ENCODE measurements around the gene SDCCAG8.

The SDCCAG8 gene

DNA sequence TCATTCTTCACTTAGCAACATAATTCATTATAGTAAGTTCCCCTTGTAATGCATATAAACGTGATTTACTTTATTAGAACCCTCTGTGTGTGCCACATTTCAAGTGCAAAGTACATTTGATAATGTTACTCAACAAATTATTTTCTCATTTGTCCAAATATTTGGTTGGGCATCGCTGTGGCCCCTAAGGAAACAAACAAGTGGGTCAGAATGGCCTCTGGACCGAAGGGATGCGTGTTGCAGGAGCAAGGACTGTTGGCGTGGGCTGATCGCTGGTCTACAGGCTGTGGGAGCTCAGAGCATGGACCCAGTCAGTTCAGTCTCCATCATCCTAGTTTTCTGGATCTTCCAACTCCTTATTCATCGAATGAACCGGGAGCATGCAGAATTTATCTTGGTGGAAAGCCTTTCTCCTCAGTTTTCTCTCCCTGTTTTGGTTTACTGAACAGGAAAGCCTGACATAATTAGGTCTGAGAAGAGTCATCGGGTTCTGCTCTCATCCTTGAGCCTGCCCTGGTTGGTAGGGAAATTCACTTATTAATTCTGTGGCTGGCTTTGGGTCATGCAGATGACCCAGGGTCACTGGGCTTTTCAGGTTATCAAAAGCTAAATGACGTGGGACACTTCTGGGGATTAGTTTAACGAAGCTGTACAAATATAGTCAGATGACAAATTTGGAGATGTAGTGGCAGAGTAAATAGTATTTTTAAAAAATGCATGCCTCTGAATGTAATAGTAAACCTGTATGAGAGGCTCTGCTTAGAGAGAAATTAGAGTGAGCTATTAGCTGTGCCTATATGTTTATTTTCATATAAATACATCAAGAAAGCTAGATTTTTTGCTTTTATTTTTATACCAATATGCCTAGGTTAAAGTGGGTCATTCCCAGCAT lies 200.2 kb downstream of the SDCCAG8 start:
- no peak for TF ChIP-seq JUND (IDR thresholded peaks at IDR 0.05; ENCODE audit: low read depth)
- DNase-seq (ENCODE audit: low read depth in 1 of 2, low spot score in 1 of 2): no peak
- in situ Hi-C loops (cut with HindIII; ENCODE audit: low pct_unique_long_range_greater_than_20kb, low sequenced_read_pairs): no loop called here

DNA sequence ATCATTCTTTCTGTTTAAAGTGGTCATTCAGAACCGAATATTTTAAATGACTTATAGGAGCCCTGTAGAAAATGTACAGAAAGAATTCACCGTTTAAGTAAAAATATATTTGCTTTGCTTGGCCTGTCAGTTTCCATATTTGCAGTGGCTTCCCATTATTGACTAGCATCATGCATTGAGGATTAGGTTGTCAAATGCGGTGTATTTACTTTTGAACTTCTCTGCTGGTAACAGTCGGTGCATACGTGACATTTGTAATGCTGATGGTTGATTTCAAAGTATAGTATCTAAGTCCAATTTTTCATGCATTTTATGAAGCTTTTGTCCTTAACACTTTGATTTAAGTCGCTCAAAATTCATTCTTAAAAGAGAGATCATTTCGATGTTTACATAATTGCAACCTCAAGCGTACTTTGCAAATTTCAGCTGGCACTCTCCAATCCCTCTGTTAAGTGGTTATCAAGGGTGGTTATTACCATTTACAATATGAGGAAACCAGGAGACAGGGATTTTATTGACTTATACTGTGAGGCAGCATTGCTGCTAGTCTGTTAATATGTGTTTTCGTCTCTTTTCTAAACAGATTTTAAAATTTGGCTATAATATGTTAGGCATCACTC lies 201.6 kb downstream of the SDCCAG8 start:
- no peak for TF ChIP-seq JUND (IDR thresholded peaks at IDR 0.05; ENCODE audit: low read depth)
- in situ Hi-C loops (cut with HindIII; ENCODE audit: low pct_unique_long_range_greater_than_20kb, low sequenced_read_pairs): no loop called here
- DNase-seq (ENCODE audit: low read depth in 1 of 2, low spot score in 1 of 2): no peak

DNA sequence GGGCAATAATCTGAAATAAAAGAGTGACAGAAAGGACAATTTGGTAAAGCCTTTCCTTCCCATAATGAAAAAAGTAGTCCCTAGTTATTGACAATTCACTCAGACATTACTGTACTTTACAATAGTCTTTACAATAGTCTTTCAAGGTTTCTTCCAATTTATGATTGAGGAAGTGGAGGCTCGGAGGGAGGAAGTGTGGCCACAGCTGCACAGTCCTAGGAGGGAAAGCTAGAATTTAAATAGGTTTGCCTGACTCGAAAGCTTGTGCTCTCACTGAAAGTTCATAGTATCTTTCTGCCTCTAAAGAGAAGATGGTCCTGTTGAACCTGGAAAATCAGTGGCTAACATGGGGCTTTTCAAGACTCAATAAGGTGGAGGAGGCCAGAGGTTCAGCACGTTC lies 203.2 kb downstream of the SDCCAG8 start:
- in situ Hi-C loops (cut with HindIII; ENCODE audit: low pct_unique_long_range_greater_than_20kb, low sequenced_read_pairs): no loop called here
- TF ChIP-seq JUND (IDR thresholded peaks at IDR 0.05; ENCODE audit: low read depth): no peak
- DNase-seq (ENCODE audit: low read depth in 1 of 2, low spot score in 1 of 2): no peak

DNA sequence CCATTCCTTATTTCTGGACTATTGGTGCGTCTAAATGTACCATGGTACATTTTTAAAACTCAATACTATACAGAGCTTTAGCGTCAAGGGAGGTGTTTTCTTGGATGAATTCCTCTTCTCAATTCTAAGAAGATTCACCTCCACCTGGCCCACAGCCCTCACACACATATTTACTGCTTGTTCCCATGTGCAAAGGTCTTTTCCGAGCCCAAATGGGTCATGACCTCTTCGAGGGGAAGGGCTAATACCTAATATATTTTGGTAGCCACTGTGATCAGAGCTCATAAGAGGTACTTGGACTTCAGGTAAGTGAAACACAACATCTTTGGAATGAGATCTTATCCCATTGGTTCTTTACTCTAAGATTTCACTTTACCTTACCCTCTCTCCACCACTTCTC lies 205.9 kb downstream of the SDCCAG8 start:
- no peak for TF ChIP-seq JUND (IDR thresholded peaks at IDR 0.05; ENCODE audit: low read depth)
- in situ Hi-C loops (cut with HindIII; ENCODE audit: low pct_unique_long_range_greater_than_20kb, low sequenced_read_pairs): no loop called here
- DNase-seq (ENCODE audit: low read depth in 1 of 2, low spot score in 1 of 2): no peak

DNA sequence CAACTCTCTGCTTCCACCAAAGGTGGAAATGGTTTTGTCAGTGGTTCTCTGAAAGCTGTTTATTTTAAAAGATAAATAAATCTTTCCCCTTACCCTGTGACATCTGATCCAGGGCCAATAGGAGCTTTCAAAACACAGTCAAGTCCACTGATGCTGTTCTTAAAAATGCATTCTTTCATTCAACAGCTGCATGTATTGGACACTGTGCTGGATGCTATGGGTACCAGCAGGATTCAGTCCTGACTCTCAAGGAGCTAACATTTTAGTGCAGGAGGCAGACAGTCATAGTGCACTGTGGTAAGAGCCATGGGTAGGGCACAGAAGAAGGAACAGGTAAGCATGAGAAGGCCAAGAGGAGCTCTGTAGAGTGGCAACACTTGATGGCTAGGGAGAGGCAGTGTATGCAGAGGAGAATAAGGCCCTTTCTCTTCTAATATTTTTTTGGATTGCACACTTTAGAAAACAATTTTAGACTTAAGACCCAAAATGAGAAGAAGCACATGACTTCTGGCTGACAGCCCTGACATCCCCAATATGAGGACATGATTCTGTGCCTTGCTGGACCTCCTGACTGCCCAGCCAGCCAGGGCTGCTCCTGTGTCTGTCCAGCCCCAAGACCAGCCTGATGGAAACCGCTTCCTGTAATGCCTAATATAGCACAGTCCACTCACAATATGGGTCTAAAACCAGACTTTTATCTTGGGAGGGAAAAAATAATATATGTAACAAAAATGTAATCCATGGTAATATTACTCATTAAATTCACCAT lies 207.3 kb downstream of the SDCCAG8 start:
- in situ Hi-C loops (cut with HindIII; ENCODE audit: low pct_unique_long_range_greater_than_20kb, low sequenced_read_pairs): no loop called here
- no peak for DNase-seq (ENCODE audit: low read depth in 1 of 2, low spot score in 1 of 2)
- no peak for TF ChIP-seq JUND (IDR thresholded peaks at IDR 0.05; ENCODE audit: low read depth)

DNA sequence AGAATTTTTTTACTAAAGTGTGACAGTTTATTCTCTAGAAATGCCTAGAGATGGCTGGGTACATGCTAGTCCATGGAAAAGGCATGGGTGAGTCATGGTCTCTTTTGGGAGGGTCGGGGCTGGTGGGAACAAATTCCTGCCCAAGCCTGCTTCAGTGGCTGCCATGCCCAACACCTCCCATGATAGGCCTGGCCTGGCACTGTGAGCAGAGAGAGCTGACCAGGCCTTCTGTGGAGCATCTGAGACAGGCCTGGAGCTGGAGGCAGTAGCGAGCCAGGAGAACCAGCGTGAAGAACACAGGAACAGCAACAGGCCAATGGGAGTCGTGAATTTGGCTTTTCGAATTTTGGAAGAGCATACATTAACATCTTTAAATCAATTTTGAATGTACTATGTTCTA lies 209.2 kb downstream of the SDCCAG8 start:
- in situ Hi-C loops (cut with HindIII; ENCODE audit: low pct_unique_long_range_greater_than_20kb, low sequenced_read_pairs): no loop called here
- DNase-seq (ENCODE audit: low read depth in 1 of 2, low spot score in 1 of 2): no peak
- no peak for TF ChIP-seq JUND (IDR thresholded peaks at IDR 0.05; ENCODE audit: low read depth)

DNA sequence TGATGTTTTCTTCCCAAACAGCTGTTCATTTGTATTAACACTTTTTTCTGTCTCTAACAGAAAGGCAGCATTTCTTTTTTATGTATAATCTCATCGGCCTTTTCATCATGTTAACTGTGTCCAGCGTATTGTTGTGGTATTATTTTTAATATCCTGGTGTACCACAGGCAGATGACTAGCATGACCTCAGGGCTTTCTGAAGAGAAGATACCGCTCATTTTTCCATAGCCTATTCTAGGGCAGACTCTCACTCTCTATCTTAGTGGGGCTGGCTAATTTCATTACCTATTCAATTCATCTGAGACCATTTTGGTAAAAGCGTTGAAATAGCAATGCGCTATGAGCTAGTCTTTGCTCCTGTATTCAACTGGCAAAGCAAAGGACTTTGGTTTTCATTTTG lies 209.9 kb downstream of the SDCCAG8 start:
- in situ Hi-C loops (cut with HindIII; ENCODE audit: low pct_unique_long_range_greater_than_20kb, low sequenced_read_pairs): no loop called here
- no peak for TF ChIP-seq JUND (IDR thresholded peaks at IDR 0.05; ENCODE audit: low read depth)

DNA sequence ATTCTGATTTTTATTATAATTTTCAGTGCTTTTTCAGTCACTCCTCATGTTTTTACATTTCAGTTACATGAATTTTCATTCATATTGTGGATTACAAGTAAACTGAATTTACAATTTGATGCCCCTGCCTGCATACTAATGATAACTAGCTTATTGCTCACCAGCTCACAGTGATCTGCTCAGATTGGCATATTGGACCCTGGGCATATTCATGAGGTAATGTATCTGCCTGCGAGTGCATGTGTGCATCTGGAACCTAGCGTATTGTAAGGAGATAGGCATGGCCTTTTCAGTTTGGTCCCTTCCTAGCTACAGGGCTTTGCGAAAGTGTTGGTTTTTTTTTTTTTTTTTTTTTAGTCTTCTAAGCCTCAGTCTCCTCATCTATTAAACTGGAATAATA lies 213.7 kb downstream of the SDCCAG8 start:
- in situ Hi-C loops (cut with HindIII; ENCODE audit: low pct_unique_long_range_greater_than_20kb, low sequenced_read_pairs): no loop called here
- no peak for DNase-seq (ENCODE audit: low read depth in 1 of 2, low spot score in 1 of 2)
- TF ChIP-seq JUND (IDR thresholded peaks at IDR 0.05; ENCODE audit: low read depth): no peak

More for the DNA sequence above, 209.9 kb downstream of the SDCCAG8 start:
- no peak for DNase-seq (ENCODE audit: low read depth in 1 of 2, low spot score in 1 of 2)

DNA sequence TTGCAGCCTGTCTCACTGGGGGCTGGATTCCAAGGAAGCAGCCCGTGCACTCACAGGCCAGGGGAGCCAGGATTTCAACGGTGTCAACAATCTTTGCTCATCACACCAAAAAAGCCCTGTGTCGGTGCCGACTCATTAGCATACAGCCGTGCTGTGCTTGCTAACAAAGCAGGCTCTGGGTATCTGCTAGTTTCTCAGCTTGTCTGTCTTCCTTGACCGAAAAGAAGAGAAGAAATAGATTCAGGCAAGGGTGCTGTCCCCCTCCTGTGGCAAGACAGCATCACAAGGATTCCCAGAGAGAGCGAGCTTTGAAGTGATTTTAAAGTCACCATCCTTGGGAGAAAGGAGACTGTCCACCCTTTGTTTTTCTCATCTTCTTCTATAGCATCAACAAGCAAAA lies 214.7 kb downstream of the SDCCAG8 start:
- in situ Hi-C loops (cut with HindIII; ENCODE audit: low pct_unique_long_range_greater_than_20kb, low sequenced_read_pairs): no loop called here
- TF ChIP-seq JUND (IDR thresholded peaks at IDR 0.05; ENCODE audit: low read depth): no peak
- DNase-seq (ENCODE audit: low read depth in 1 of 2, low spot score in 1 of 2): no peak

DNA sequence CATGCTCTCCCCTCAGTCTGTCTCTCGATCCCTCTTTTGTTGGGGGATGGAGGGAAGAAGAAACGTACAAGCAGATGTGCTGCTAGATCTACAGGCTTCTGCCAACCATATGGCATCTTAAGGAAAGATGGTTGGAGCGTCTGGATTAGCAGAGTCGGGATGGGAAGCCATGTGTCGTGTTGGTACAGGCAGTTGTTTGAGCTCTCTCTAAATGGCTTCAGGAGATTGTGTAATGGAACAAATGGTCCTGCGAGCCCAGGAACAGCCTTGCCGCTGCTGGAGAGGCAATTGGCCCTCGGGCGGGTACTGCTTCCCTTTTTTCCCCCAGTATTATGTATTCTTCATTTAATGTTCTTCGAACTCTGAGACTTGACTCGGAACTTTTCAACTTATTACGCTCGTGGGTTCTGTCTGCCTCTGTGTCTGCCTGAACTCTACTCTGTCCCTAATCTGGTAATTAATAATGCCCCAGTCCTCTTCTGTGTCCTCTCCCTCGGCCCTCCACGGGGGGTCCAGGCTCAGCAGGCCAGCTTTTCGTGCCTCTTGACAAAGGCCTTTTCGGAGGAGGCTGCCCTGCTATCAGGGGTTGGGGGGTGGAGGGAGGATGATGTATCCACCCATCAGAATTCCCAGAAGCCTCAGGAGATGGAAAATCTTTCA lies 215.3 kb downstream of the SDCCAG8 start:
- DNase-seq (ENCODE audit: low read depth in 1 of 2, low spot score in 1 of 2): no peak
- in situ Hi-C loops (cut with HindIII; ENCODE audit: low pct_unique_long_range_greater_than_20kb, low sequenced_read_pairs): no loop called here
- no peak for TF ChIP-seq JUND (IDR thresholded peaks at IDR 0.05; ENCODE audit: low read depth)

DNA sequence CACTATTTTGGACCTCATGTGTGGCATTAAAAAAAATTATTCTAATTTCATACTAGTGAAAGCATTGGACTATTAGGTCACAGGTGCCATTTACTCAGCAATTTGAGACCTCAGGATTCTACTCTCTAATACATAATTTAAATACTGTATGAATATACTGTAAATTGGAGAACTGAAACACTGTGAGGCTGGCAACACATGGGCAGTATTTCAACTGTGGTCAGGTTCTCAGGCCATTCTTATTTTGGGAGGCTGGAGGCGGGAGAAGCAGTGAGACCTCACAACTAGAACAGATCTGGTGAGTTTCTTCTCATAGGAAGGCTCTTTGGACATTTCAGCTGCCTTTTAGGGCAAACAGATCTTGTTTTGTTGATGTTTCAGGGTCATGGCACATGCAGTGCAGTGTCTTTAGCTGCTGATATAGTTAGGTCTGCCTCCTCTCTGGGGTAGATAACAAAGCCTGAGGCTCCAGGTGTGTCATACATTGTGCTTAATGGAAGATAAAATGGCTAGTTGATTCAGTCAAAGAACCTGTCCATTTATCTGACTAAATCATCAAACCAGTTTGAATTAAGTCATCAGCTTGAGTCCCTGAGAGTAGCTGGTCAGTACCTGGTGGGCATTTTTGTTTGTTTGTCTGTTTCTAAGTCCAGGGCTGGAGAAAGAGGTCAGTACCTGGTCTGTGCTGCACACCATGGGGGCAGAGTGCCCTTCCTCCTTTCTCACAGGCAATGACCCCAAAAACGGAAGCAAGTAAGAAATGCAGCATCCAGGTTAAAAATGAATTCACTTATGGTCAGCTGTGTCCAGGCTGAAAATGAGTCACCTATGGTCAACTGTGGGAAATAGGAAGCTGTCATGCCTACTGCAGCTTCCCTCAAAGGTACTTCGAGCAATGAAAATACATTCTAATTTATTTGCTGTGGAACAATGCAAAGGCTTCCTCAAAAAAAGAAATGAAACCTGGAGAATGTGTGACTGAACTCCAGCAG lies 216.2 kb downstream of the SDCCAG8 start:
- no peak for TF ChIP-seq JUND (IDR thresholded peaks at IDR 0.05; ENCODE audit: low read depth)
- in situ Hi-C loops (cut with HindIII; ENCODE audit: low pct_unique_long_range_greater_than_20kb, low sequenced_read_pairs): no loop called here
- no peak for DNase-seq (ENCODE audit: low read depth in 1 of 2, low spot score in 1 of 2)
